Measurements from ENCODE around the gene AARS2.

Gene AARS2

GRCh38 chr6:44269178-44269920 is 43.8 kb downstream of the AARS2 start:
- ChIA-PET CTCF (interaction anchor here (0.7 to 9.1 kb wide), 20 partner anchors 9 to 185 kb away, joined by 3 to 234 read pairs (median 10); partner anchors contain the start of genes AARS2, SLC35B2 and SPATS1), POLR2A (interaction anchor here (1.2 kb wide), 1 partner anchor 23 kb away, joined by 3 read pairs; the partner anchor contains the start of gene HSP90AB1)

GRCh38 chr6:44268095-44268628 is 45.0 kb downstream of the AARS2 start:
- no peak overlapping the region for H3K4me3 ChIP-seq (ENCODE audit: low read depth, low read length)
- ChIA-PET CTCF (interaction anchor here (0.6 to 9.1 kb wide), 26 partner anchors 10 to 1376 kb away, joined by 3 to 234 read pairs (median 8); partner anchors contain the start of genes AARS2, SLC35B2 and SPATS1), POLR2A (interaction anchor here (0.6 to 1.2 kb wide), 2 partner anchors 21 to 959 kb away, joined by 3 to 4 read pairs; partner anchors contain the start of gene HSP90AB1)
- no peak for DNase-seq (ENCODE audit: low read depth, low spot score)
- TF ChIP-seq CTCF (IDR thresholded peaks at IDR 0.05; ENCODE audit: insufficient read depth, low read length, missing control alignments) = peak; percentile 85

More at GRCh38 chr6:44269178-44269920, 43.8 kb downstream of the AARS2 start:
- no peak for DNase-seq (ENCODE audit: low read depth, low spot score)
- no peak overlapping the region for H3K4me3 ChIP-seq (ENCODE audit: low read depth, low read length)
- no peak for TF ChIP-seq CTCF (IDR thresholded peaks at IDR 0.05; ENCODE audit: insufficient read depth, low read length, missing control alignments)

- no peak for DNase-seq (ENCODE audit: low read depth, low spot score)
- ChIA-PET POLR2A (no interaction called here), CTCF (interaction anchor here (0.6 to 9.1 kb wide), 22 partner anchors 10 to 1375 kb away, joined by 3 to 234 read pairs (median 8); partner anchors contain the start of genes AARS2, SLC35B2 and SPATS1)
- no peak overlapping the region for H3K4me3 ChIP-seq (ENCODE audit: low read depth, low read length)
- TF ChIP-seq CTCF (IDR thresholded peaks at IDR 0.05; ENCODE audit: insufficient read depth, low read length, missing control alignments) = no peak
These were observed 45.9 kb downstream of the AARS2 start for GRCh38 chr6:44267252-44267651.

GRCh38 chr6:44266347-44266746 is 46.8 kb downstream of the AARS2 start:
- CTCF ChIA-PET = interaction anchor here (0.6 to 9.1 kb wide), 16 partner anchors 10 to 154 kb away, joined by 3 to 234 read pairs (median 12); partner anchors contain the start of genes AARS2, SLC35B2 and SPATS1
- no peak for DNase-seq (ENCODE audit: low read depth, low spot score)
- TF ChIP-seq CTCF (IDR thresholded peaks at IDR 0.05; ENCODE audit: insufficient read depth, low read length, missing control alignments) = no peak
- POLR2A ChIA-PET = no interaction called here
- no peak overlapping the region for H3K4me3 ChIP-seq (ENCODE audit: low read depth, low read length)

GRCh38 chr6:44265722-44266233 is 47.4 kb downstream of the AARS2 start:
- ChIA-PET POLR2A (no interaction called here), CTCF (interaction anchor here (2.6 to 9.1 kb wide), 6 partner anchors 12 to 82 kb away, joined by 9 to 234 read pairs (median 54); partner anchors contain the start of genes AARS2 and SPATS1)
- no peak overlapping the region; the same call in 1 of the 2 replicates for H3K4me3 ChIP-seq (ENCODE audit: low read depth, low read length)
- TF ChIP-seq CTCF (IDR thresholded peaks at IDR 0.05; ENCODE audit: insufficient read depth, low read length, missing control alignments) = no peak
- no peak for DNase-seq (ENCODE audit: low read depth, low spot score)

Measured in AG04449 (cell line).